Progenitor cell of endocrine pancreas (in vitro differentiated cells): ENCODE results near the gene LEFTY2. TPM values are rescaled to one million over a fixed set of nuclear protein-coding genes. Genes with fewer than 3 reads are reported as not detected.

Source experiments
- DNase-seq: peaks from one replicate; pipeline ENCODE4 v3.0.0; 2021; ENCODE audit warnings: low spot score; ENCODE audit not compliant: unreplicated experiment
- H3K27ac Mint-ChIP-seq: 2 replicates; pipeline ENCODE4 v1.8.0; 2021; ENCODE audit warnings: mild to moderate bottlenecking, moderate library complexity, mixed read lengths
- H3K27me3 Mint-ChIP-seq: 2 replicates; pipeline ENCODE4 v1.8.0; 2021; ENCODE audit warnings: mixed read lengths
- H3K36me3 Mint-ChIP-seq: 2 replicates; pipeline ENCODE4 v1.8.0; 2022; ENCODE audit warnings: mixed read lengths; ENCODE audit not compliant: insufficient read depth
- H3K4me1 Mint-ChIP-seq: 2 replicates; pipeline ENCODE4 v1.8.0; 2021; ENCODE audit warnings: low read depth, mixed read lengths
- H3K4me3 Mint-ChIP-seq: 2 replicates; pipeline ENCODE4 v1.8.0; 2021; ENCODE audit warnings: low read depth, mild to moderate bottlenecking, moderate library complexity, mixed read lengths
- H3K9me3 Mint-ChIP-seq: 2 replicates; pipeline ENCODE4 v1.8.0; 2021; ENCODE audit warnings: low read depth, mixed read lengths
- total RNA-seq: library from RNA; stranded (reverse); gene quantifications from 2 replicates; pipeline ENCODE4 v1.2.1, GENCODE V29; 2021
- TF ChIP-seq, protein P1 (sequence below): fragments of 200-600 bp; sonication (generic); IDR thresholded peaks from one replicate; pipeline ENCODE4 v1.5.0; 2021; ENCODE audit warnings: antibody characterized with exemption, mild to moderate bottlenecking; ENCODE audit not compliant: unreplicated experiment

LEFTY2 gene
- total RNA-seq, 1 donor from 2014 or later = 0.22 TPM

GRCh38 chr1:225928186-225929175 is 12.5 kb downstream of the LEFTY2 start:
- Mint-ChIP-seq H3K27me3 (no peaks in the 10 kb centered on the region), H3K36me3 (no peaks in the 10 kb centered on the region), H3K27ac (no peak overlapping the region), H3K4me1 (no peaks in the 10 kb centered on the region), H3K4me3 (no peak overlapping the region), H3K9me3 (no peaks in the 10 kb centered on the region)
- TF ChIP-seq, protein P1, sequence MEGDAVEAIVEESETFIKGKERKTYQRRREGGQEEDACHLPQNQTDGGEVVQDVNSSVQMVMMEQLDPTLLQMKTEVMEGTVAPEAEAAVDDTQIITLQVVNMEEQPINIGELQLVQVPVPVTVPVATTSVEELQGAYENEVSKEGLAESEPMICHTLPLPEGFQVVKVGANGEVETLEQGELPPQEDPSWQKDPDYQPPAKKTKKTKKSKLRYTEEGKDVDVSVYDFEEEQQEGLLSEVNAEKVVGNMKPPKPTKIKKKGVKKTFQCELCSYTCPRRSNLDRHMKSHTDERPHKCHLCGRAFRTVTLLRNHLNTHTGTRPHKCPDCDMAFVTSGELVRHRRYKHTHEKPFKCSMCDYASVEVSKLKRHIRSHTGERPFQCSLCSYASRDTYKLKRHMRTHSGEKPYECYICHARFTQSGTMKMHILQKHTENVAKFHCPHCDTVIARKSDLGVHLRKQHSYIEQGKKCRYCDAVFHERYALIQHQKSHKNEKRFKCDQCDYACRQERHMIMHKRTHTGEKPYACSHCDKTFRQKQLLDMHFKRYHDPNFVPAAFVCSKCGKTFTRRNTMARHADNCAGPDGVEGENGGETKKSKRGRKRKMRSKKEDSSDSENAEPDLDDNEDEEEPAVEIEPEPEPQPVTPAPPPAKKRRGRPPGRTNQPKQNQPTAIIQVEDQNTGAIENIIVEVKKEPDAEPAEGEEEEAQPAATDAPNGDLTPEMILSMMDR = no peak
- no peak for DNase-seq

GRCh38 chr1:225926551-225927113 is 14.4 kb downstream of the LEFTY2 start:
- peaks cover 6% of the 10 kb centered on the region for H3K4me1 Mint-ChIP-seq
- H3K9me3 Mint-ChIP-seq = no peaks in the 10 kb centered on the region
- H3K36me3 Mint-ChIP-seq = no peaks in the 10 kb centered on the region
- no peaks in the 10 kb centered on the region for H3K27me3 Mint-ChIP-seq
- DNase-seq = no peak
- no peak overlapping the region for H3K4me3 Mint-ChIP-seq
- TF ChIP-seq, protein P1 = no peak
- H3K27ac Mint-ChIP-seq = peak overlapping the region; percentile 47

- DNase-seq = peak; percentile 91
- TF ChIP-seq, protein P1 = no peak
- Mint-ChIP-seq H3K36me3 (peaks cover 7% of the 10 kb centered on the region), H3K4me1 (peaks cover 6% of the 10 kb centered on the region), H3K27me3 (no peaks in the 10 kb centered on the region), H3K4me3 (peak within 1 kb of the TSS; percentile 93), H3K9me3 (no peaks in the 10 kb centered on the region), H3K27ac (peak within 1 kb of the TSS; percentile 96)
Measured at GRCh38 chr1:225923692-225924555, 17.1 kb downstream of the LEFTY2 start, which contains the start of gene PYCR2. Gene PYCR2 (minus strand): TSS chr1:225924250. CDS start chr1:225924110, 140 bp downstream.

GRCh38 chr1:225923381-225923691 is 17.7 kb downstream of the LEFTY2 start:
- Mint-ChIP-seq H3K36me3 (peaks cover 9% of the 10 kb centered on the region), H3K27me3 (no peaks in the 10 kb centered on the region), H3K4me1 (peaks cover 6% of the 10 kb centered on the region), H3K27ac (peak overlapping the region; percentile 96), H3K9me3 (no peaks in the 10 kb centered on the region), H3K4me3 (peak overlapping the region; percentile 93)
- TF ChIP-seq, protein P1 = no peak
- no peak for DNase-seq
